Thyroid gland (tissue), 4 donors: ENCODE measurements around the gene KRT32.

Experiments
- CTCF ChIP-seq, 6 experiments: fragments of 200-600 bp in 3 of 6; fragments of 450-650 bp in 3 of 6; sonication (generic) in 3 of 6; IDR thresholded peaks; one replicate each; pipeline ENCODE4 v1.5.1; 2016 to 2019; ENCODE audit warnings: antibody characterized with exemption in 6 of 6, mild to moderate bottlenecking in 2 of 6, inconsistent platforms in 1 of 6, moderate library complexity in 1 of 6
- POLR2A ChIP-seq, 2 donors: fragments of 450-650 bp; IDR thresholded peaks; one replicate each; pipeline ENCODE4 v1.6.1; 2017; ENCODE audit warnings: antibody characterized with exemption in 2 of 2, mild to moderate bottlenecking in 2 of 2, moderate library complexity in 1 of 2

GRCh38 chr17:41489531-41489930 lies 22.3 kb upstream of the KRT32 start, which contains the start of gene KRT36:
- TF ChIP-seq CTCF (IDR thresholded peaks at IDR 0.05) (no peak), POLR2A (IDR thresholded peaks at IDR 0.05) (no peak)
